IMR-90 (cell line): ENCODE results near the gene RUNX2. TPM values are rescaled to one million over a fixed set of nuclear protein-coding genes. Genes with fewer than 3 reads are reported as not detected.

ENCODE experiments used
- ATAC-seq: fragments of 200-7000 bp; cut with Tn5 transposase; 2 replicates; pipeline ENCODE4 v1.9.1; 2020; ENCODE audit warnings: low read depth, mild to moderate bottlenecking, moderate library complexity
- BruUV-seq: library from RNA; stranded (reverse); fragments of 400-500 nt; replicated peaks from 2 replicates; lab custom pipeline; 2021; lab: Mats Ljungman, UMichigan
- CTCF ChIA-PET: fragments of 300-600 bp; formaldehyde crosslinking; extraction: SDS; loops from one replicate; lab custom pipeline; 2021; ENCODE audit warnings: antibody characterized with exemption; lab: Yijun Ruan, JAX
- POLR2A ChIA-PET: fragments of 300-600 bp; sonication (Branson Sonifier 250); formaldehyde crosslinking; loops from one replicate; lab custom pipeline; 2022; ENCODE audit warnings: antibody characterized with exemption; ENCODE audit not compliant: unreplicated experiment; lab: Charles Lee
- DNase-seq: peaks from one replicate; pipeline ENCODE4 v3.0.0; 2013
- H2AFZ ChIP-seq: replicated peaks from 2 replicates; pipeline ENCODE3; 2013; ENCODE audit warnings: low read length, mild to moderate bottlenecking; ENCODE audit not compliant: poor library complexity
- H2AK5ac ChIP-seq: 2 replicates; pipeline ENCODE4 v1.6.1; 2013; ENCODE audit warnings: low read depth, low read length, inconsistent platforms
- H2AK9ac ChIP-seq: replicated peaks from 2 replicates; pipeline ENCODE3; 2013; ENCODE audit warnings: mild to moderate bottlenecking, low read depth, low read length, moderate library complexity; ENCODE audit not compliant: poor library complexity
- H2BK120ac ChIP-seq: 2 replicates; pipeline ENCODE4 v1.6.1; 2013; ENCODE audit warnings: low read depth, low read length, inconsistent platforms
- H2BK15ac ChIP-seq: 3 replicates; pipeline ENCODE4 v1.6.1; 2013; ENCODE audit warnings: low read depth, low read length, inconsistent platforms
- H2BK20ac ChIP-seq: 2 replicates; pipeline ENCODE4 v1.6.1; 2013; ENCODE audit warnings: low read depth, mild to moderate bottlenecking, inconsistent platforms, low read length, moderate library complexity
- H2BK5ac ChIP-seq: 2 replicates; pipeline ENCODE4 v1.6.1; 2013; ENCODE audit warnings: mild to moderate bottlenecking, low read depth, low read length, inconsistent platforms; ENCODE audit not compliant: poor library complexity, severe bottlenecking
- H3K14ac ChIP-seq: replicated peaks from 2 replicates; pipeline ENCODE4 v1.6.1; 2013; ENCODE audit warnings: low read depth, low read length, inconsistent platforms
- H3K18ac ChIP-seq: 2 replicates; pipeline ENCODE4 v1.6.1; 2013; ENCODE audit warnings: low read depth, low read length, control low read depth
- H3K23ac ChIP-seq: 2 replicates; pipeline ENCODE4 v1.6.1; 2013; ENCODE audit warnings: low read depth, low read length, inconsistent platforms
- H3K27ac ChIP-seq: 2 replicates; pipeline ENCODE4 v1.5.1; 2013; ENCODE audit warnings: mild to moderate bottlenecking, control low read depth, low read length; ENCODE audit not compliant: insufficient read depth
- H3K27me3 ChIP-seq: 2 replicates; pipeline ENCODE4 v1.6.1; 2013; ENCODE audit warnings: low read length; ENCODE audit not compliant: control insufficient read depth, insufficient read depth
- H3K36me3 ChIP-seq: 2 replicates; pipeline ENCODE4 v1.6.1; 2013; ENCODE audit warnings: low read length, mixed read lengths; ENCODE audit not compliant: control insufficient read depth, insufficient read depth
- H3K4ac ChIP-seq: 2 replicates; pipeline ENCODE4 v1.6.1; 2013; ENCODE audit warnings: low read depth, low read length, inconsistent platforms
- H3K4me1 ChIP-seq: 2 replicates; pipeline ENCODE4 v1.6.1; 2013; ENCODE audit warnings: low read length, mixed read lengths; ENCODE audit not compliant: control insufficient read depth, insufficient read depth
- H3K4me2 ChIP-seq: 2 replicates; pipeline ENCODE4 v1.6.1; 2013; ENCODE audit warnings: low read depth, mild to moderate bottlenecking, control low read depth, low read length, moderate library complexity
- H3K4me3 ChIP-seq: 2 replicates; pipeline ENCODE4 v1.5.1; 2013; ENCODE audit warnings: low read depth, mild to moderate bottlenecking, control low read depth, low read length, moderate library complexity; ENCODE audit not compliant: insufficient read depth
- H3K56ac ChIP-seq: 2 replicates; pipeline ENCODE4 v1.6.1; 2013; ENCODE audit warnings: low read length, inconsistent platforms; ENCODE audit not compliant: insufficient read depth; ENCODE audit errors: extremely low read depth
- H3K79me1 ChIP-seq, 2 experiments: 2 replicates each; pipeline ENCODE4 v1.6.1; 2013; ENCODE audit warnings: low read length in 2 of 2, inconsistent platforms in 1 of 2, low read depth in 1 of 2
- H3K9ac ChIP-seq: 2 replicates; pipeline ENCODE4 v1.6.1; 2013; ENCODE audit warnings: low read depth, low read length, control low read depth
- H3K9me1 ChIP-seq: 2 replicates; pipeline ENCODE4 v1.6.1; 2013; ENCODE audit warnings: low read length, inconsistent platforms; ENCODE audit not compliant: insufficient read depth
- H3K9me3 ChIP-seq: 2 replicates; pipeline ENCODE4 v1.6.1; 2013; ENCODE audit warnings: low read length; ENCODE audit not compliant: control insufficient read depth, insufficient read depth
- H4K20me1 ChIP-seq: 2 replicates; pipeline ENCODE4 v1.6.1; 2013; ENCODE audit warnings: low read length, inconsistent platforms; ENCODE audit not compliant: insufficient read depth
- H4K5ac ChIP-seq: 2 replicates; pipeline ENCODE4 v1.6.1; 2013; ENCODE audit warnings: mild to moderate bottlenecking, low read depth, low read length, control low read depth
- H4K8ac ChIP-seq, 2 experiments: 2 replicates each; pipeline ENCODE4 v1.6.1; 2013; ENCODE audit warnings: low read depth in 2 of 2, low read length in 2 of 2, control low read depth in 1 of 2, inconsistent platforms in 1 of 2
- H4K91ac ChIP-seq: 2 replicates; pipeline ENCODE4 v1.6.1; 2013; ENCODE audit warnings: low read depth, low read length, inconsistent platforms; ENCODE audit not compliant: insufficient read depth
- FOS ChIP-seq: fragments of 150-350 bp; IDR thresholded peaks from 2 replicates; pipeline ENCODE4 v1.6.1; 2016; ENCODE audit warnings: low read depth, low read length
- MXI1 ChIP-seq: IDR thresholded peaks from 2 replicates; pipeline ENCODE4 v1.6.1; 2012; ENCODE audit warnings: low read depth, mild to moderate bottlenecking, low read length, moderate library complexity, borderline replicate concordance
- WGBS, 2 experiments: methylation state at CpG; one replicate each; pipeline versions ENCODE4 v1.1.5 to v1.1.7; 2013; ENCODE audit warnings: missing lambda C conversion rate in 2 of 2; ENCODE audit not compliant: insufficient read length in 1 of 2; ENCODE audit errors: extremely low coverage in 2 of 2; 5-methylcytosine and 5-hydroxymethylcytosine counted together
- dilution Hi-C: fragments of 300-500 bp; cut with HindIII; formaldehyde crosslinking; loops from one replicate; pipeline ENCODE4 v1.14.3; 2018; ENCODE audit warnings: low sequenced_read_pairs; ENCODE audit not compliant: unreplicated experiment
- in situ Hi-C: fragments of 300-500 bp; cut with MboI; formaldehyde crosslinking; loops from 3 replicates; pipeline ENCODE4 v1.14.3; 2019; ENCODE audit warnings: low sequenced_read_pairs, inconsistent platforms, mixed read lengths
- intact Hi-C: fragments of 100-400 bp; cut with micrococcal nuclease; formaldehyde crosslinking; loops from 2 replicates; pipeline ENCODE4 v1.10.0; 2022
- polyA plus RNA-seq, 3 experiments: library from polyadenylated mRNA; depleted of rRNA; stranded (reverse); fragments of >200 nt; gene quantifications; 2 replicates each; pipeline ENCODE4 v1.2.3, GENCODE V29; 2012; ENCODE audit warnings: low replicate concordance in 1 of 3
- total RNA-seq: library from RNA; depleted of rRNA; stranded (reverse); fragments of >200 nt; gene quantifications from 2 replicates; pipeline ENCODE4 v1.2.3, GENCODE V29; 2012

The RUNX2 gene
- total and polyA plus RNA-seq, 2 of the 4 experiments (the other 2 are of a cell fraction), result 2.3 to 4.7 TPM

- in situ Hi-C loops, result no loop called here
- peaks cover 6% of the 10 kb centered on the region for H3K4me1 ChIP-seq
These were observed 338.7 kb downstream of the RUNX2 start for GRCh38 chr6:45666846-45667245.

More at GRCh38 chr6:45666846-45667245, 338.7 kb downstream of the RUNX2 start:
- no peak overlapping the region for H4K91ac ChIP-seq
- no peaks in the 10 kb centered on the region for H3K36me3 ChIP-seq
- DNase-seq (peak; percentile 39), ATAC-seq (peak; percentile 44; the same call in 1 of the 2 replicates)
- dilution Hi-C loops, result no loop called here
- H4K5ac ChIP-seq, result no peak overlapping the region
- no peaks in the 10 kb centered on the region; a peak in 1 of 4 replicates for H3K79me1 ChIP-seq
- no peak overlapping the region for H2BK15ac ChIP-seq
- no TSS peak for BruUV-seq
- H3K18ac ChIP-seq, result no peak overlapping the region
- H4K20me1 ChIP-seq, result no peaks in the 10 kb centered on the region
- H3K9me3 ChIP-seq, result no peaks in the 10 kb centered on the region
- no peak overlapping the region; the same call in 1 of the 2 replicates for H2AK5ac ChIP-seq
- H2AFZ ChIP-seq, result peak overlapping the region; percentile 16
- no peak overlapping the region for H2BK20ac ChIP-seq
- H3K4ac ChIP-seq, result peak overlapping the region; percentile 61; the same call in 1 of the 2 replicates
- ChIA-PET POLR2A (no interaction called here), CTCF (no interaction called here)
- H3K9ac ChIP-seq, result no peak overlapping the region
- H3K23ac ChIP-seq, result no peak overlapping the region; the same call in 1 of the 2 replicates
- 17% methylated on average over 1 of the region's 3 CpGs; no CpG with 5 or more reads in 1 of the 2 experiments for WGBS, 2 experiments
- intact Hi-C loops, result no loop called here
- peak overlapping the region in 1 of 2 experiments; percentile 8; a peak in 2 of 4 replicates for H4K8ac ChIP-seq
- H3K56ac ChIP-seq, result no peak overlapping the region
- no peak overlapping the region for H3K27ac ChIP-seq
- no peak overlapping the region for H2BK5ac ChIP-seq
- TF ChIP-seq FOS, result no peak
- TF ChIP-seq MXI1, result no peak
- H3K27me3 ChIP-seq, result no peaks in the 10 kb centered on the region
- no peak overlapping the region for H3K4me2 ChIP-seq
- peaks cover 8% of the 10 kb centered on the region for H3K9me1 ChIP-seq
- no peak overlapping the region for H3K4me3 ChIP-seq
- peak overlapping the region; percentile 52 for H2BK120ac ChIP-seq
- peak overlapping the region; percentile 72; the same call in 1 of the 2 replicates for H3K14ac ChIP-seq
- H2AK9ac ChIP-seq, result no peak overlapping the region
